Epithelial cell of prostate (primary cell): Measurements from ENCODE around the gene GNAS.

Experiments
- DNase-seq: peaks from one replicate; pipeline ENCODE4 v3.0.0-alpha.2; 2011; ENCODE audit warnings: low read depth, low spot score
- H3K27ac ChIP-seq: fragments of 450-650 bp; 2 replicates; pipeline ENCODE4 v1.5.1; 2017; ENCODE audit warnings: mild to moderate bottlenecking

Gene GNAS

DNA sequence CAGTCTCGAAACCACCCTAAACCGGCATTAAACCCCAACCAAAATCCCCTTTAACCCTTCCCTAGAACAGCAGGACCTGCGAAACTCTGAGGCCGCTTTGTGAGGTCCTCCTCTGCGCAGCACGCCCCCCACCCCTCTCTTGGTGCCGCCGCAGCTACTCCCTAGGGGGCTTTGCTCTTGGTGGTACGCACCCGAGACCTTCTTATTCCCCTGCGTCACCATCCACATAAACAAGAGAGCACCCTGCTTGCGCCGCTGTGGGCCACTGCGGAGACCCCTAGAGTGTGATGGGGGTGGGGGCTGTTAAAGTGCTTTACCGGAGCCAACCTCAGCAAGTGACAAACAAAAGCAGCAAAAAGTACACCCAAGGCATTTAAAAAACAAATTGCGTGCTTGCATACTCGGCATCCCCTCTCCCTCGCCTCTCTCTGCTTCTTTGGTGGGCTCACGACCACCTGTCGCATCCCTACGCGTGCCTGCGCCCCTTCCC is 502 bp upstream of the GNAS start:
- no peak for DNase-seq

DNA sequence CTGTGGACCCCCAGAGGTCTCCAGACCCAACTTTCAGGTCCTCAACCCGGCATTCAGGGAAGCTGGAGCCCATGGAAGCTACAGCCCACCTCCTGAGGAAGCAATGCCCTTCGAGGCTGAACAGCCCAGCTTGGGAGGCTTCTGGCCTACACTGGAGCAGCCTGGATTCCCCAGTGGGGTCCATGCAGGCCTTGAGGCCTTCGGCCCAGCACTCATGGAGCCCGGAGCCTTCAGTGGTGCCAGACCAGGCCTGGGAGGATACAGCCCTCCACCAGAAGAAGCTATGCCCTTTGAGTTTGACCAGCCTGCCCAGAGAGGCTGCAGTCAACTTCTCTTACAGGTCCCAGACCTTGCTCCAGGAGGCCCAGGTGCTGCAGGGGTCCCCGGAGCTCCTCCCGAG is 950 bp downstream of the GNAS start:
- H3K27ac ChIP-seq, result no peak overlapping the region
- DNase-seq, result no peak

More for the DNA sequence above, 502 bp upstream of the GNAS start:
- H3K27ac ChIP-seq, result no peak overlapping the region

GRCh38 chr20:58853976-58854637 is 1.6 kb downstream of the GNAS start:
- no peak overlapping the region for H3K27ac ChIP-seq
- DNase-seq, result no peak

GRCh38 chr20:58854638-58855471 is 2.3 kb downstream of the GNAS start:
- H3K27ac ChIP-seq, result no peak overlapping the region
- no peak for DNase-seq

- DNase-seq, result no peak
- no peak overlapping the region for H3K27ac ChIP-seq
These were observed 3.2 kb downstream of the GNAS start for GRCh38 chr20:58855506-58856389.

GRCh38 chr20:58863044-58863790 is 10.7 kb downstream of the GNAS start:
- DNase-seq, result no peak
- H3K27ac ChIP-seq, result no peak overlapping the region

- no peak for DNase-seq
These were observed 11.8 kb downstream of the GNAS start for GRCh38 chr20:58864346-58864745.

GRCh38 chr20:58865843-58866242 is 13.3 kb downstream of the GNAS start:
- no peak overlapping the region for H3K27ac ChIP-seq
- no peak for DNase-seq

More at GRCh38 chr20:58864346-58864745, 11.8 kb downstream of the GNAS start:
- H3K27ac ChIP-seq, result no peak overlapping the region

- H3K27ac ChIP-seq, result no peak overlapping the region
- DNase-seq, result no peak
These were observed 14.7 kb downstream of the GNAS start for GRCh38 chr20:58867211-58867610.

- no peak overlapping the region for H3K27ac ChIP-seq
- DNase-seq, result no peak
These were observed 16.3 kb downstream of the GNAS start for GRCh38 chr20:58868795-58869194.

- no peak overlapping the region for H3K27ac ChIP-seq
- no peak for DNase-seq
These were observed 17.2 kb downstream of the GNAS start for GRCh38 chr20:58869662-58870227.

DNA sequence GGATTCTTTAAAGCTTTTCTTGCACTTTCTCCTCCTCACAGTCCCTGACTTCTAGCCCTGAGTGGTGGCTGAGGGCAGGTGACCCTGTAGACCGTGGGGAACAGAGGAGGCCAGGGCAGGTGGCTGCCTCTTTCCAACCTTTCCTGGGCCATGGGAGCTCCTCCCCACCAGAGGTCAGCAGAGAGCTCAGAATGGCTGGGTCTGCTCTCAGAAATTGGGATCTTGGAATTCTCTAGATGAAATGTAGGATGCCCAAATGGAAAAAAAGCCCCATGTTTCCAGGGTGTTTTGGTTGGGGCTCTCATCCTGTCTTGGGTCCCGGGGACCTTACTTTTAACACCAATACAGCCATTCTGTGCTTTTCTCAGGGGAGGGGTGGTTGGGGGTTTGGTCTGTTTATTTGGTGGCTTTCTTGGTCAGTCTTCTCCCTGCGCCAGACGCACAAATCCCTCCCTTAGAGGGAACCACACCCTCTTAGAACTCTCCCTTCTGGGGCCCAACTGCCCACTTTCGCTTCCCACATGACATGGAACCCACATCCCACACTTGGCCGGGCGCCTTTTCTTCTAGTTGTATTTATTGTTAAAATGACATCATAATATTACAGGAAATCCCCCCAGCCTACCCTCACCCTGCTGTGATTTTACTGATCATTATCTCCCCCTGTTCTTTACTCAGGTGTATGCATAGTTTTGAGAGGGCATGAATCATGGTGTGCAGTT is 17.9 kb downstream of the GNAS start:
- no peak overlapping the region for H3K27ac ChIP-seq
- DNase-seq, result no peak

DNA sequence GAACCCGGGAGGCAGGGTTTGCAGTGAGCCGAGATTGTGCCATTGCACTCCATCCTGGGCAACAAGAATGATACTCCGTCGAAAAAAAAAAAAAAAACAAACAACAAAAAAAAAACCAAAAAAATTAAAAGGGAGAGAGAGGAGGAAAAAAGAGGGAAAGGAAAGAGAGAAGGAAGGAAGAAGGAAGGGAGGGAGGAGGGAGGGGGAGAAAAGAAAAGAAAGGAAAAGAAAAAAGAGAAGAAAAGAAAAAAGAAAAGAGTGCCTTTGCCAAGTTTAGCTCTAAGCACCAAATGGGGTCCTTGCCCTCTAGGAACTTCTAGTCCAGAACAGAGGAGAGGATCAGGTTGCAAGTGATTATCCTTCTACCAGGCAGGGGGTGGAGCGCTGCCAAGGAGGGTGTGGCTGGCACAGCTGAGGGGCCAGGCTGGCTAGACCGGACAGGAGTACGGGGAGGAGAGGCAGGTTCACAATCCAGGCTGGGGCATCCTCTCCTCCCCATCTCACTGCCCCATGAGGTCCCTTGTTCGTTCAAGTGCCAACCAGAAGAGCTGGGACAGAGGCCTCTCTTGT is 19.1 kb downstream of the GNAS start:
- DNase-seq, result no peak
- no peak overlapping the region for H3K27ac ChIP-seq

GRCh38 chr20:58874469-58874868 is 22.0 kb downstream of the GNAS start:
- no peak for DNase-seq
- H3K27ac ChIP-seq, result no peak overlapping the region

GRCh38 chr20:58875111-58875510 is 22.6 kb downstream of the GNAS start:
- no peak for DNase-seq
- H3K27ac ChIP-seq, result no peak overlapping the region

DNA sequence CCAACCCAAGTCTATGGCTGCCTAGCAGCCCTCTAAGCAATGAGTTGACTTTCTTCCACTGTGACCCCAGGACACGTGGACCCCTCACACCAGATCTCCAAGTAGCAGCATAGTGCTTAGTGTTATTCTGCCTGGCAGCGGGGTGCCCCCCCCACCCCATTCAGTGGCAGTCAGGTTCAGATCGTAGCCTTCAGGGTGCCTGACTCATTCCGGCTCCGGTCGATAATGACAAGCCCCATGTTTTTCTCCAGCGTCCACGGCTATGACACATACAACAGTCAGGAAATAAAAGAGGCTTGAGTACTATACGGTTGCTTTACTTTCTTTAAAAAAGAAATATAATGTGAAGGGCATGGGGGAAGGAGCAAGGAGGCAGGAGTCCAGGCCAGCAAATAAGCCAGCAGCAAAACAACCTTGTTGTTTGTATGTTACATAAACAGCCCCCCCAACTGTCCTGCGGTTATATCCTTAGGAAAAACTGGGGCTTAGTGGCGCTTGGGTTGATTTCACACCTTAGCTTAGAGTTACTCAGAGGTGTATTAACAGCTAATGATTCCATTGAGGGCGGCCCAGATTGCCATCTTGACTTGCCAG is 23.1 kb downstream of the GNAS start:
- H3K27ac ChIP-seq, result no peak overlapping the region
- DNase-seq, result no peak

DNA sequence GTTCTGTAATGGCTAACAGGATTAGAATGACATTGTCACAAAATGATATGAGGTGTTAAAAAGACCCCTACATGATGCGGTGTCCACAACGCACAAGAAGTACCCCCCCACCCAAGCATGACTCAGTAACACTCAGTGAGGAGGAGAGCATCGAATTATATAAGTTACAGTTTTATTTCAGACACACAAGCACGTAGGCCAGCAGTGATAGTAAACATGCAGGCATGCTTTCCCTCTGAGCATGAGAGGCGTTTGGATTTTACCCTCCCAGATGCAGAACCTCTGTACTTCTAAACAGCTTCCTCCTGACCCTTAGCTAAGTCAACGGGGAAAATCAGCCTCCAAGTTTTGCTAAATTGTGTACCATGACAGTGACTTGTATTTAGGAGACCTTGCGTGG is 23.9 kb downstream of the GNAS start:
- no peak for DNase-seq
- H3K27ac ChIP-seq, result no peak overlapping the region
